HG02798 (cell line): ENCODE results near the gene GALNS.

Experiments used
- ATAC-seq: cut with Tn5 transposase; IDR thresholded peaks from one replicate; pipeline ENCODE4 v1.9.1; 2021; ENCODE audit warnings: mild to moderate bottlenecking; ENCODE audit not compliant: unreplicated experiment, poor library complexity

GALNS gene

DNA sequence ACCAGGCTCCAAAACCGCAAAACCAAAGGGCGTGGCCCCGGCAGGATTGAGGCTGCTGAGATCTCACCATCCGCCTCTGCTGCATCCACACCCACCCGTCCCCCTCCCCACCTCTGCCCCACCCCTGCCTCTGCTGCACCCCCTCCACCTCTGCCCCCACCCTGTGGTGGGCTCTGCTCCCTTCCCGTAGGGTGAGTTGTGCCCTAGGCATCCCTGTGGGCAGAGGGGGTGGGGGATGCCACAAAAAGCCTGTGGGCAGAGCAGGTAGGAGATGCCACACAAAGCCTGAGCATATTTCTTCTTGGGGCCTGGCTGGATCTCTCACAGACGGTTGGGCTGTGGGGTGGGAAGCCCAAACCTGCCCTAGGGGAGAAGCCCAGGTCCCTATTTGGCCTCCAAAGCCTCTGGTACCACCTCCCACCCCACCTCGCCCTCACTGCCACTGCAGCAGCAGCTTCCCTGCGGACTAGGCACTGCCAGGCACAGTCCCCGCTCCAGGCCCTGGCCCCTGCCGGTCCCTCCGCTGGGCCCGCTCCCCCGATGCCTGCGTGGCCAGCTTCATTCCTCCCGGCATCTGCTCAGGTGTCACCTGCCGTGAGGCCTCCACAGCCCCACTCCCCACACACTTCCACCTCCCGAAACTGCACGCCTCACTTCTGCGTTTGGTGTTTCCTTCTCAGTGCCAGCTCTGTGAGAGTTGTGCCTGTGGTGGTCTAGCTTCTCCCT is 21.0 kb upstream of the GALNS start:
- ATAC-seq: no peak

DNA sequence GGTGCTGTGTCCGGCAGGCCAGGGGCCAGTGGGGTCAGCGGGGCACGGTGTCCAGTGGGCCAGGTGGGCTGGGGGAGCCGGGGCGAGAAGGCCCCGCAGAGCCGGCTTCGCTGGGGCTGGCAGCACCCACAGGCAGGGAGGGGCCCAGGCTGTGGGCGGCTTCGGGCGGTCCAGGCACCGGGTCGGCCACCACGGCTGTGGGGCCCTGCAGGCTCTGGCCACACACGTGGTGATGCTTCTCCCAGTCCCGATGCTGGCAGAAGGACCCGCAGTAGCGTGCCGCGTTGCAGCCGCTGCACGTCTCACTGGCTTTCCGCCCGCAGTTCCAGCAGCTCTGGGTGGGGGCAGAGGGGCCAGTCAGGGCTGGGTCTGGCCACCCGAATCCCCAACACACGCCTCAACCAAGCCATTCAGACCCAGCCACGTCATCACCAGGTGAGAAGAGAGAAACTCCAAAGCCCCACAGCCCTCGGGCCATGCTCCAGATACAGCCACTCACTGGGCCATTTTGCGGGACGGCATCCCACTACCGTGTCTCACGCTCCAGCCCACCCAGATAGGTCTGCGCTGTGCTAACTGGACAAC is 20.3 kb upstream of the GALNS start:
- ATAC-seq: no peak

DNA sequence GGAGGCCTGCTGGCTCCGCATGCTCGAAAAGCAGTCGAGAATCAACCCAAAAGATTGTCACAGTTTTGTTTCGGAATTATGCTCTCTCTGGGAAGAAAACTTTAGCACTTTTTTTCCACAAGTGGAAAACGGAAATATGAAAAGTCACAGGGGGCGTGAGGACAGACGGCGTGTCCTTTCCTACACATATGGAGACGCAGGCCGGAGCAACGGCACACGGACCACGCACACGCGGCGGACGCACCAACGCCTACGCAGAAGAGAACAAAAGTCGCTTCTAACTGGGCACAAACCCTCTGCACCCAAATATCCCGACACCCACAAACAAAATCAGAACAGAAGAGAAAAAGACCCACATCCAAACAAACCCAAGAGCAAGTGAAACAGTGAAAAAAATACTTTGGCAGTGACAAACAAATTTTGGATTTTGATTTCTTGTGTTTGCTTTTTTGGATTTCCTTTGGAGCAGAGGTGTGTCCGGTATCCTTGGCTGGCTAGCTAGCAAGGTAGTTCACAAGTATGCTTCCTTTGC is 19.0 kb upstream of the GALNS start:
- ATAC-seq: no peak

DNA sequence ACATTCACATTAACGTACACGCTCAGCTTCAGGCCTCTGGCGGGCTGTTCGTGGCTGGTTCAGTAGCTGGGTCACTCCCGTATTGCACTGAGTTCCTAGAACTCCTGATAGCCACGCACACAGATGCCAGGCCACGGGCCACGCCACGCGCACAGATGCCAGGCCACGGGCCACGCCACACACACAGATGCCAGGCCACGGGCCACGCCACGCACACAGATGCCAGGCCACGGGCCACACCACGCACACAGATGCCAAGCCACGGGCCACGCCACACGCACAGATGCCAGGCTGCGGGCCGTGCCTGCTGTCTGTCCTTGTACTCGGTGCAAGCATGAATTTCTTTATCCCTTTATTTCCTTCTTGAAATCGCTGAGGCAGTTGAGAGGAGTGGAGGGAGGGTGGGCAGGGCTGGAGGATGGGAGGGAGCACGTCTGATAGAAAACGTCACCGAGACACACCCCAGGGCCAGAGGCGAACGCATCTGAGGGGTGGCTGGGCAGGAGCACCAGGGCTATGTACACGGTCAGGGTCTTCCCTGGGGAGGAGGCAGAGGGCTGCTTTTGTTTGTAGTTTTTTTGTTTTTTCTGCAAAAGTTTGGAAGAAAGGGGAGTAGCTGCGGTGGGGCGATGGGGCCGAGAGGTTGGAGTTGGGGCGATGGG is 18.3 kb upstream of the GALNS start:
- no peak for ATAC-seq

DNA sequence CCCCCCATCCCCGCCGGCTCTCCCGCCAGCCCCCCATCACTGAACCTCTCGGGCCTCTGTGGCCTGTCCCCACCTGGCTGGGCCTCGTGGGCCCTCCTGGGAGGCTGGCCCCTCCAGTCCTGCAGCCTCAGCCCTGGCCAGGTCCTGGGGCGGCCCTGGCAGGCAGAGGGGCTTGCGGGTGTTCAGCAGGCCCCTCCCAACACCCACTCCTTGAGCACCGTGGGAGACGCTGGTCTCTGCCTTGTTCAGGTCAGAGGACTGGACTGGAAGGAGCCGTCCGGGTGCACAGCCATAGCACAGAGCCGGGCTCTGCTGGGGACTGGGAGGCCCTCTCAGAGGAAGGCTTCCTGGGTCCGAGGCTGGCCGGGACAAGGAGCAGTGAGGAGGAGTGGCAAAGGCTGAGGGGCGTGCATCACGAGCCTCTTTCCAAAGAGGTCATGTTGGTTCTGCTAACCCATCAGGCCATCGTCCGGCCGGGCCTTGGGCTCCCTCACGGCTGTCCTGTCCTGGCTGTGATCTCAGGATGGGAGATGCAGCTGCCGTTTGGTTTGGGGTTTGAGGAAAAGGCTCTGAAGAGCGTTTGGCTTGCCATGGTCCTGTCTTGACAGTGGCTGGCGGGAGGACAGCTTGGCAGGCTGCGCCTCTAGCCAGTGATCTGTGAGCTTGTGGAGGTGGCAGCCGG is 16.0 kb upstream of the GALNS start:
- ATAC-seq: no peak

DNA sequence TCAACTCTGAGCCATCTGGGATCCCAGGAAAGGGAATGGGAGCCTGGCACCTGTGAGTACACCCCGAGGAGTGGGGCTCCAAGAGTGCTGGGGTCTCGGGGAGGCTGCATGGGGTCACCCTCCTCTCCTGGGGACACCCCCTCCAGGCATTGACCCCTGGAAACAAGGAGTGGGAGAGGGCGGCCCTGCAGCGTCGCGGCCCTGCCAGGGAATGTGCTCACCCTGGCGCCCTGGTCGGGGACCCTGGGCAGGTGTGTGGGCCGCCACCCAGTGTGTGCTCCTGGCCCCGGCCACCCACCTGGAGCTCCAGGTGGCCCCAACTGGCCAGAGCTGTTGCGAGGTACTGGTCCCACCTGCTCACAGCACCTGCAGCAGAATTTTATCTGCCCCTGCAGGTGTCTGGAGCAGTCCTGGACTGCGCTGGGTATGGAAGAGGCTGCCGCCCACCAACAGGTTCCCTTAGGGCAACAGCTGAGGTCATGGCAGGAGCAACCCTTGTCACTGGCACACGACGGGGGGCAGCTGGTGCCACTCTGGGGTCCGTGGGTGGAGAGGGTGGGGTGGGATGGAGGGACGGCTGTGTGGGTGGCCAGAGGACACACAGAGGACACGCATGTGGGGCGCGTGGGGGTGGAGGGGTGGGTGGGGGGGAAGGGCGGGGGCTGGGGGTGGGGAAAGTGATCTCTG is 15.1 kb upstream of the GALNS start:
- no peak for ATAC-seq

DNA sequence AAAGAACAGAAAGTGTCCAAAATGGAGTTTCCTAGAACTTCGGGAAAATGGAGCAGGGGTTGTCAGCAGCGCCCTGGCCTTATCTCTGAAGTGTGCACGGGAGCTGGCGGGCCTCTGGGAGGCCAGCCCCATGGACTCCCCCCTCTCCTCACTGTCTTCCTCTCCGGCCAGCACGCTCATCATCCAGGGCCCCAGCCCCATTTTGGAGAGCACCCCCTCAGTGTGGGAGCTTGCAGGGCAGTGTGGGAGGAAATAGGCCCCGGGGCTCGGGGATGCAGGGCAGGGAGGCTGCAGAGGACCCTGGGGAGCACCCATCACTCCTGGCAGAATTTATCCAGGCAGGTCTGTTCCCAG is 14.6 kb upstream of the GALNS start:
- ATAC-seq: no peak

DNA sequence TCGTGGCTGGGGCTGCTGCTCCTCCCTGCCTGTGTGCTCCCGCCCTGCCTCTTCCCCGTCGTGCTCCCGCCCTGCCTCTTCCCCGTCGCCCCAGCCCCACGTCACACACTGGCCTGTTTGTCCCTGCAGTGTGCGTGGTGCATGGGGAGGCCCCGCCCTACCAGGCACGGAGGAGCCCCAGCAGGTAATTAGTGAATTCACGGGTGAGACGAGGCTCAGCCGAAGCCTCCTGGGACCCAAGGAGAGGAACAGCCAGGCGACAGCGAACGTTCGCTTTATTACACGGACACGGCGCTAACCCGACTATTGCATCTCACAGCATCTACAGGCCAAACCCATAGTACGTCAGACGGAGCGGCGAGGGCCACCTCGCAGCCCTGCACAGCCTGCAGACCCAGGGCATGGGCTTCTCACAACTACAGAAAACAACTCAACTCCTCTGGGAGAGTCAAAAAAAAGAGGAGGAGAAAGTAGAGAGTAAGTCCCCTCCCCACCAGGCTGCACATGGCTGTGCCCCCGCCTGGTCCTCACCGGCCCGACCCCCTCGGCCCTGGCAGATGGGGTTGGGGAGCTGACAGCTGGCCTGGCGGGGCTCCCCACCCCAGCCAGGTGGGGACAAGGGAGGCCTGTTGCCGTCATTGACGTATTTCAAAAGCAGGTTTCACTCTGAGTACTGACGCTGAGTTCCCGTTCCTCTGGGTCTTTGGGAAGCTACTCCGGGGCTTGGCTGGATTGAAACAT is 14.0 kb upstream of the GALNS start:
- ATAC-seq: no peak

DNA sequence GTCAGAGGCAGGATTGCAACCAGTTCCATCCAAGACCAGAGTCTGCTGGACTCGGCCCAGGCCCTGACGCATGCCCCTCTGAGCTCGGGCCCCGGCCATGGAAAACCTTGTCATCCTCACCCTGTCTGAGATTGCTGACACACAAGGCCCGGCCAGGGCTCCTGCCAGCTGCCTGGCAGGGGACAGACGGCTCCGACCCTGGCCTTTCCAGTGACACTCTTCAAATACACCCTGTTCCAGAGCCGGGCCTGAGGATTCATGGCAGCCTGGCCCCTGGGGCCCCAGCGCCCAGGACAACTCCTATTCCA is 12.9 kb upstream of the GALNS start:
- no peak for ATAC-seq

DNA sequence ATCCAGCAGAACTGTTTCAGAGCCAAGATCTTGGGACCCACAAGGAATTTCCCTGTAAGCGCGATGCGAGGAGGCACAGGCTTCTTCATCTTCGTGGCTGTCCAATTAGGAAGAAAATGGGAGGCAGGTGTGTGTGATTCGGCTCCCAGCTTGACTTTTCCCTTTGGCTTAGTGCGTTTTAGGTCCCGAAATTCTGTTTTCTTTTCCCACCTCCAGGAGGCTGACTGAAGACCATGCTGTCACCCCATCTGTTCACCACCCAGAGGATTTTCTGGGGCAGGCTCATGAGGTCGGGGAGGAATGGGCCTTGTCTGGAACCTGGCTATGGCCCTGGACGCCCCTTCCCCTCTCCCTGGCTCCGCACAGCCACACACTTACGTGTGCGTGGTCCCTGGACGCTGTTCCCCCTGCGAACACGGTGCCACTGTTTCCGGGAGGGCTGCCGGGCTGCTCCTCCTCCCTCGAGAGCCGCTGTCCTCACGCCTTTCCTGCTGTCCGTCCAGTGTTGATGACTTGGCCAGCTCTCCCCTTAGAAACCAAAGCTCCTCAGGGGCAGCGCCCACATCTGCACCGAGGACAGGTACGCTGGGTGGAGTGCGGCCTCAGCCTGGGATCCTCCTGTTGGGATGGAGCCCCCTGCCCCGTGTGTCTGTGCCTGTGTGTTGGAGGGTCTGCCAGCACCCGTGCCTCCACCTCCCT is 12.4 kb upstream of the GALNS start:
- no peak for ATAC-seq

DNA sequence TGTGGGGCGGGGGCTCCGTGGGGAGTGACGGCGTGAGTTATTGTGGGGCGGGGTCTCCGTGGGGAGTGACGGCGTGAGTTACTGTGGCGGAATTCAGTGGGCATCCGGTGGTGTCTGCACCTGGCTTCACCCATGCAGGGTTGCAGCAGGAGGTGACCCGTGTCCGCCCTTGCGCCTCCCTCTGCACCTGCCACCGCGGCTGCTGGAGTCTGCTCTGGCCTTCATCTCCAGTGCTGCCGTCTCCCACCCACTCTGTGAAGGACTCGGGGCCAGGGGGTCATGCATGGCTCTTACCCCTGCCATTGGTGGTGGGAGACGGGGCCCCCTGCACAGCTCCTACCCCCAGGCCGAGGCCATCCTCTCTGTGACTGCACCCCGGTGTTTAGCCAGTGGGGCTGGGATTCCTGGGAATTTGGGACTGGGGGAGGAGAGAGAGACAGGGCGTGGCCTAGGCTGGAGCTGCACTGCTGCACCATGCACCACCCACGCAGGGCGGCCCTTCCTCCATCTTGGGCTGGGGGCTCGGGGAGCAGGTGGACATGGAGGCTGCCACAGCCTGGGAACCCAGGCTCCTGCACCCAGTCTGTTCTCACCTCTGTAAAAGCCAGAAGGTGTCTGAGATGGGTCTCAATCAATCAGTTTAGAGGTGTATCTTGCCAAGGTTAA is 11.0 kb upstream of the GALNS start:
- ATAC-seq: no peak

DNA sequence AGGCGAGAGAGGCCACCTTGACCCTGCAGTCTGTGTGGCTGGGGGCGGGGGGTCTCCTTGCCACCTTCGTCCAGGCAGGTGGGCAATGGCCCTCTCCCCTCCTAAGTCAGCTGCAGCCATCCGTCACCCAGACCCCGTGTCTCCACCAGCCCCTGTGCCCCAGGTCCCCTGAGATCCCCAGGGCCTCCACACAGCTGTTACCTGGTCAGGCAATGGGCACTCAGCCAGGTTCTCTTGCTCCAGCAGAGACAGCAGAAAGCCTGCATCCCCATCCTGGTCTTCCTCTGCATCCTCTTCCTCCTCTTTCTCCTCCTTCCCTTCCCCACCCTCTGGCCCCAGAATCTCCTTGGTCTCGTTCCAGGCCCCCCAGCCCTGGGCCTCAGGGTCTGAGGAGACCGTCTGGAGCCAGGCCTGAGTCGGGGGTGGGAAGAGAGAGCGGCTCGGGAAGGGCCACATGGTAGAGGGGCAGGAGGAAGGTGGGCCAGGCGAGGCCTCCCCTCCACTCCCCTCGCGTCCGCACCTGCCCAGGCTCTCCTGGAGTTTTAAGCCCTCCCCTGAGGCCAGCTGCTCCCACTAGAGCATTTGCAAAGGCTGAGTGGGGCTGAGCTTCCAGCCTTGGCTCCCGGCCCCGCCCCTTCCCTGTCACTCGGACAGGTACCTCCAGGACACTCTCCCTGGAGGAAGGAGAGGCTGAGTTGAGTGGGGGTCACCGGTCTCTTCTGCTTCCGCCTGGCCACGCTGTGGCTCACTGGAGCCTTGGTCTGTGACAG is 9.6 kb upstream of the GALNS start, which contains the start of gene PABPN1L:
Gene PABPN1L, minus strand, starts transcription at position 510 of the 770 bp plus-strand sequence. Its CDS starts 54 bp downstream, at position 456.
- ATAC-seq: no peak

DNA sequence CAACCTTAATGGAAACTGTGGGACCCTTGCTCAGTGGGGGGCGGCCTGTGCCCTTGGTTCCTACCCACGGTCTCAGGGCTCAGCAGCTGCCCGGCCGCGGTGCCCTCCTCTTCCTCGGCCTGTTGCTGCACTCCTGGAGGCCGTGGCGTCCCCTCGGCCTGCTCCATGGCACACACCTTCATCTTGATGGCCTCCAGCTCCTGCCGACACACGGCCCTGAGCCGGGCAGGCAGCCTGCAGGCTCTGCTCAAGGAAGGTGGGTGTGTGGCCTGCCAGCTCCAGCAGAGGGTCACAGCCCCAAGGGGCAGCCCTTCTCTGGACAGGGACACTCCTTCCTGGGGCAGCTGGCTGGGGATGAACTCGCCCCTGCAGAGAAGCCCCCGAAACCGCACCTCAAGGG is 9.0 kb upstream of the GALNS start:
- ATAC-seq: no peak

DNA sequence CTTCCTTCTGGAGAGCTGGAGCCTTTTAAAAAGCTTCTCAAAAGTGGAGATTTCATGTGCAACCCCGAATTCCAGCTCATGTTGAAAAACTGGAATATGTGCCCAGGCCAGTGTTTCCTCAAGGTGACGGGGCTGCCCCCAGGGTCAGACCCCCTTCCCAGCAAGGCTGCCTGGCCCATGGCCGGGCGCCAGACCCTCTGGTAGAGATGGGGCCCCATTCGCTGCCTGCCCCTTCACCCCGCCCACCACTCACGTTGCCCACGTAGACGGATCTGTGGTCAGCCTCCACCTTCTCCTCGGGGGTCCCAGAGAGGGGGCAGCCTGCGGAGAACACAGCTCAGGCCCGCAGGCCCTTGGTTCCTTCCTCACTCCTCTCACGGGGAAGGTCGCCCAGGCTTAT is 8.6 kb upstream of the GALNS start:
- ATAC-seq: no peak

DNA sequence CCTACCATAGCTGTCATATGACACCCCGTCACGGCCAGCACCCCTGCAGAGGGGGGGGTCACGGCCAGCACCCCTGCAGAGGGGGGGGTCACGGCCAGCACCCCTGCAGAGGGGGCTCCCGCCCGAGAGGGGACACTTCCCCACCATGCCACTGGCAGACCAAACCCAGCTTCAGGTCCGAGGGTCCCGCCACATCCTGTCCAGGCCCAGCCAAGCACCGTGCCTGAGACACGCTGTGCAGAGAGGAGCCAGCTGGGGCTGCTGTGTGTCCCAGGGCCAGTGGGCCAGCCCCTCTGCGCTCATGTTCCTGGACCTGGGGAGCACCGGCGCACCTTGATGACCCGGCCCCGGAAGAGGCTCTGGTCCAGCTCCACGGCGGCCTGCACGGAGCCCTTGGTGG is 7.8 kb upstream of the GALNS start:
- no peak for ATAC-seq

DNA sequence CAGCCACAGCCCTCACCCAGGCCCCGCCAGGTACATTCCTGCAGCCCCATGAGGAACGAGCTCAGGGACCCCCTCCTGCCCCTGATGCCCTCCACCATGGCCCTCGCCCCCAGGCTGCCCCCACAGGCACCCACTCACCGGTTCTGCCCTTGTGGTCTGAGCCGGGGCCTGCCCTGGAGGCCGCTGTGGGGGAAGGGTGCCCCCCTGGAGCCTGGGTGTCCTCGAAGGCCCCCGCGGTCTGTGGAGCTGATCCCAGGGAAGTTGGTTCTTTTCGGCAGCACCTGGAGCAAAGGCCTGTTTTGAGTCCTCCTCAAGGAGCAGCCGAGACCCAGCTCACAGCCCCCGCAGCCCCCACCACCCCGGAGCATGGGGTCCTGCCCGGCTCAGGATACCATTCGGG is 7.4 kb upstream of the GALNS start:
- no peak for ATAC-seq

DNA sequence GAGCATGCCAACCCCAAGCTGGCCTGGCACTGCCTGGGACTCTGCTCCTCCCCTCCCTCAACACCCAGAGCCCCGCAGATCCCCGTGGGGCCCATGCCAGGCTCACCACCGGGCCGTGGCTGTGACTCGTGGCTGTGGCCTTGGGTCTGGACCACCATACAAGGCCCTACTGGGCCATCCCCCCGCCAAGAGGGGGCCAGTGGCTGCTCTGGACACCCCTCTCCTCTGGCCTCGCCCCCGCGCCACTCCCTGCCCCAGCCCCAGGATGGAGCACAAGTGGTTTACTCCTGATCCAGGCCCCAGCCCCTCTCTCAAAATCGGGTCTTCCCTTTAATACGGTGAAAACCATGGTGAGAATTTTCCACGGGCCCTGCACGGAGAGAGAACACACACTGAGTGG is 6.7 kb upstream of the GALNS start:
- no peak for ATAC-seq

DNA sequence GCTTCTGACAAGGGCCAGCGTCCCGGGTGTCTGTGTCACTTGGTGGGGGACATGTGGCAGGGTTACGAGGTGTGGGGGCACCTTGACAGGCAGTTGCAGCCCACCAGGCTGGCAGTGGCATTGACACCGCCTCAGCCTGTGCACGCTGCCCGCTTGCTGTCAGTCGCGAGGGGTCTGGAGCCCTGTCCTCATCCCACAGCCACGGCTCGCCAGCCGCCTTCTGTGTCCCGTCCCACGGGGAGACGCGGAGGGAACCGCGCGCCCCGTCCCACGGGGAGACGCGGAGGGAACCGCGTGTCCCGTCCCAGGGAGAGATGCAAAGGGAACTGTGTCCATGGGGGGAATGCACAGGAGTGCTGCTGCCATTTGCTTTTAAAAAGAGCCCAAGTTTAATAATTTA is 6.2 kb upstream of the GALNS start:
- ATAC-seq: no peak
